Omental fat pad (tissue), 4 donors: ENCODE measurements around the gene MYCBP2. TPM values are rescaled to one million over a fixed set of nuclear protein-coding genes. Genes with fewer than 3 reads are reported as not detected.

Source experiments
- ATAC-seq: fragments of 150-250 bp; one replicate; pipeline ENCODE4 v1.9.1; 2016; ENCODE audit warnings: mild to moderate bottlenecking, moderate library complexity; ENCODE audit not compliant: low FRiP score
- DNase-seq: peaks from one replicate; pipeline ENCODE4 v3.0.0-alpha.2; 2019; ENCODE audit warnings: low spot score
- CTCF ChIP-seq, 3 donors: fragments of 450-650 bp; IDR thresholded peaks; one replicate each; pipeline ENCODE4 v1.5.1; 2016 to 2017; ENCODE audit warnings: antibody characterized with exemption in 3 of 3, mild to moderate bottlenecking in 3 of 3, moderate library complexity in 2 of 3
- total RNA-seq, 4 donors: library from RNA; depleted of rRNA; stranded (reverse); fragments of >200 nt; gene quantifications; one replicate each; pipeline ENCODE4 v1.1.0, GENCODE V29; 2016

The MYCBP2 gene
- total RNA-seq, 4 donors from 2014 or later, result 152 to 277 (median 223) TPM

- no peak for TF ChIP-seq CTCF (IDR thresholded peaks at IDR 0.05)
- ATAC-seq, result no peak
These were observed 14.6 kb downstream of the MYCBP2 start for GRCh38 chr13:77312311-77312710.

DNA sequence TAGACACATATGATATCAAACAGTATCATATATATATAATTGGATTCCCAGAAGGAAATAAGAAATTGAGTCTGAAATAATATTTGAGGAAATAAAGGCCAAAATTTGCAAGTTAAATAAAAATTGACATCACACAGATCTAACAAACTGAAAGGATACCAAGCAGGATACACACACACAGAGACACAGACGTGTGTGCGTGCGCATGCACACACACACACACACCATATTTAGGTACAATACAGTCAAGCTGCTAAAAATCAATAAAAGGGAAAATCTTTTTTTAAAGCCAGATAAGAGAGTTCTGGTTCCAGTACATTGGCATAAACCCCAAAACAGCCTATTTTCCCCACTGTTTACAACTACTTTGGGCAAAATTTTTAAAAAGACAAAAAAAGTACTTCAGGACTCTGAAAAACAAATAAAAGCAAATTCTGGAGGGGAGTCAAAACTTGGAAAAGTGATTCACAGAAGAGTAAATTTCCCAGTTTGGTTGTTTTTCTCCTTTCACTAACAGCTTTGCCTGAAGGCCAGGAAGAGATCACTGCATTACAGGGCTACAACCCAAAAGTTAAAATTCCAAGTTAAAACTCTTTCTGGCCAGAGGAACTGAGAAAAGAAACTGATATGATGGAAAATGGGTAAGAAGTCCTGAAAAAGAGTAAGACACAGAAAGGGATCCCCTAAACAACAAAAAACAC lies 16.2 kb downstream of the MYCBP2 start:
- ATAC-seq, result no peak
- no peak for DNase-seq
- no peak for TF ChIP-seq CTCF (IDR thresholded peaks at IDR 0.05)

More at GRCh38 chr13:77312311-77312710, 14.6 kb downstream of the MYCBP2 start:
- DNase-seq, result no peak

GRCh38 chr13:77310161-77310560 lies 16.7 kb downstream of the MYCBP2 start:
- TF ChIP-seq CTCF (IDR thresholded peaks at IDR 0.05), result no peak
- ATAC-seq (no peak), DNase-seq (no peak)

DNA sequence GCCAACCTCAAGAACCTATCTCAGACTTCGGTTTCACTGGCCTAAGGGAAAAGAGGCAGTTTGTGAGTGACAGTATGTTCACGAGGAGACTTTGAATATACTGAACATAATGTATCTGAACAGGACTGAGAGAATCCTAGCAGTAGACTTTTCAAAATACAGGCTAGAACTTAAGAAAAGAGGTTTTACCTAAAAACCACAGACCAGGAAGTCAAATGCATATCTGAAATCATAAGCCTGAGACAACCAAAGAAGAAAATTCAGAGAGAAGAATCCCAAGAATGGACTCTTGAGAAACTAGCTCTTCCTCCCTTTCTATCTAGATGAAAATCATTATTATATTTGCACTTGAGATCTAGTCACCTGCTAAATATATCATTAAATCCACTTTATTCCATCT lies 17.6 kb downstream of the MYCBP2 start:
- no peak for DNase-seq
- TF ChIP-seq CTCF (IDR thresholded peaks at IDR 0.05), result no peak

DNA sequence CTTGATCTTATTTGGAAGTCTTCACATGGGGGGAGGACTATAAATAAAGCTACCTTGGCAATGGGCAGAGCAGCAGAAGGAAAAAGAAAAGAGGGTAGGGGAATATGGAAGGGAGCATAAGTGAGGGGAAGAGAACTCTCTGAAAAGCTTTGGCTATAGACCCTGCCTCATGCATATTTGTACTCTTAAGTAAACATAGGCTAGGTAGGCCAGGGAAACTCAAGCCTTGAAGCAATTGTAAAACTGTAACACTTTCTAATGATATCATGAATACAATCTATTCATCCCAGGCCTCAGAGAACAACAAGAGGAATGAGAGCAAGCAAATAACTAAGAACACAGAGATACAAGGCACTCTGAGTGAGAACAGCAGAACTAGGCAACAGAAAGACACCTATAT lies 20.4 kb downstream of the MYCBP2 start:
- no peak for TF ChIP-seq CTCF (IDR thresholded peaks at IDR 0.05)
- ATAC-seq, result no peak
- no peak for DNase-seq

More for the DNA sequence above, 17.6 kb downstream of the MYCBP2 start:
- ATAC-seq, result no peak

DNA sequence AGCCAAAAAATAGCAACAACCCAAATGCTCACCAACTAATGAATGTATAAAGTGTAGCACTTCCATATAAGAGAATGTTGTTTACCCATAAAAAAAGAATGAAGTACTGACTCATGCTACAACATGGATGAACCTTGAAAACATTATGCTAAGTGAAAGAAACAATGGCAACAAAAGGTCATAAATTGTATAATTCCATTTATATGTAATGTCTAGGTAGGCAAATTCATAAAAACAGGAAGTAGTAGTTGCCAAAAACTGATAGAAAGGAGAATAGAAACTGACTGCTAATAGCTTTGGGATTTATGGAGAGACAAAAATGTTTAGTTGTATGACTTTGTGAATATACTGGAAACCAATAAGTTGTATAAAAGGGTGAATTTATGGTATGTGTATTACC lies 21.6 kb downstream of the MYCBP2 start:
- TF ChIP-seq CTCF (IDR thresholded peaks at IDR 0.05), result no peak
- no peak for ATAC-seq

More for the DNA sequence above, 21.6 kb downstream of the MYCBP2 start:
- no peak for DNase-seq
